Loucy (cell line): ENCODE data around the gene SIRT7.

ENCODE experiments used
- H2AFZ ChIP-seq: fragments of 200-600 bp; sonication (generic); 2 replicates; pipeline ENCODE4 v1.6.0; 2016; ENCODE audit warnings: antibody characterized with exemption, mild to moderate bottlenecking, low read length, moderate library complexity
- H3F3A ChIP-seq: fragments of 200-600 bp; 2 replicates; pipeline ENCODE4 v1.6.0; 2016; ENCODE audit warnings: antibody characterized with exemption, low read depth, mild to moderate bottlenecking
- H3K27me3 ChIP-seq: fragments of 200-600 bp; sonication (generic); 2 replicates; pipeline ENCODE4 v1.6.1; 2014; ENCODE audit warnings: low read length, mild to moderate bottlenecking; ENCODE audit not compliant: insufficient read depth, poor library complexity, severe bottlenecking
- H3K36me3 ChIP-seq: fragments of 200-600 bp; sonication (generic); 2 replicates; pipeline ENCODE4 v1.6.1; 2016; ENCODE audit warnings: low read length; ENCODE audit not compliant: insufficient read depth
- H3K4me1 ChIP-seq: fragments of 200-600 bp; sonication (generic); 2 replicates; pipeline ENCODE4 v1.5.1; 2014; ENCODE audit warnings: low read length, mild to moderate bottlenecking; ENCODE audit not compliant: insufficient read depth, poor library complexity, severe bottlenecking
- H3K4me2 ChIP-seq: fragments of 200-600 bp; sonication (generic); 2 replicates; pipeline ENCODE4 v1.6.0; 2014; ENCODE audit warnings: antibody characterized with exemption, low read length, low read depth, mild to moderate bottlenecking; ENCODE audit not compliant: poor library complexity, severe bottlenecking
- H3K4me3 ChIP-seq: fragments of 200-600 bp; sonication (generic); 2 replicates; pipeline ENCODE4 v1.5.1; 2014; ENCODE audit warnings: low read length, mild to moderate bottlenecking, mixed read lengths; ENCODE audit not compliant: poor library complexity, severe bottlenecking
- H3K79me2 ChIP-seq: fragments of 200-600 bp; sonication (generic); 2 replicates; pipeline ENCODE4 v1.6.1; 2014; ENCODE audit warnings: low read length; ENCODE audit not compliant: insufficient read depth
- H3K9ac ChIP-seq: fragments of 200-600 bp; sonication (generic); 2 replicates; pipeline ENCODE4 v1.6.0; 2014; ENCODE audit warnings: mild to moderate bottlenecking, low read depth, low read length, moderate library complexity; ENCODE audit not compliant: poor library complexity, severe bottlenecking
- H3K9me2 ChIP-seq: fragments of 200-600 bp; sonication (generic); replicated peaks from 2 replicates; pipeline ENCODE4 v1.6.1; 2016; ENCODE audit warnings: low read depth, low read length, mixed read lengths
- H3K9me3 ChIP-seq: fragments of 200-600 bp; sonication (generic); 2 replicates; pipeline ENCODE4 v1.6.1; 2014; ENCODE audit warnings: mild to moderate bottlenecking, antibody characterized with exemption, low read length, low read depth; ENCODE audit not compliant: insufficient read depth
- H4K20me1 ChIP-seq: fragments of 200-600 bp; sonication (generic); 2 replicates; pipeline ENCODE4 v1.6.0; 2014; ENCODE audit warnings: antibody characterized with exemption, low read length, mild to moderate bottlenecking; ENCODE audit not compliant: insufficient read depth, poor library complexity, severe bottlenecking
- CTCF ChIP-seq: fragments of 200-600 bp; sonication (generic); conservative IDR thresholded peaks from 2 replicates; pipeline ENCODE4 v1.5.1; 2014; ENCODE audit warnings: mild to moderate bottlenecking, antibody characterized with exemption, low read length
- EZH2phosphoT487 ChIP-seq: fragments of 200-600 bp; IDR thresholded peaks from 2 replicates; pipeline ENCODE4 v1.6.1; 2018; ENCODE audit warnings: antibody characterized with exemption, mild to moderate bottlenecking, moderate library complexity, borderline replicate concordance

The SIRT7 gene

GRCh38 chr17:81890447-81891302 is 27.3 kb downstream of the SIRT7 start:
- peak overlapping the region; percentile 100 for H3K9ac ChIP-seq
- TF ChIP-seq CTCF (no peak), EZH2phosphoT487 (no peak)
- no peaks in the 10 kb centered on the region for H3K9me3 ChIP-seq
- no peaks in the 10 kb centered on the region for H3K9me2 ChIP-seq
- peak overlapping the region; percentile 100 for H3K4me3 ChIP-seq
- peaks cover 85% of the 10 kb centered on the region for H3K79me2 ChIP-seq
- peaks cover 6% of the 10 kb centered on the region for H3F3A ChIP-seq
- peaks cover 25% of the 10 kb centered on the region for H3K4me1 ChIP-seq
- peaks cover 41% of the 10 kb centered on the region for H3K36me3 ChIP-seq
- peaks cover 50% of the 10 kb centered on the region for H4K20me1 ChIP-seq
- no peak overlapping the region for H2AFZ ChIP-seq
- H3K4me2 ChIP-seq: peak overlapping the region; percentile 92
- H3K27me3 ChIP-seq: peaks cover 8% of the 10 kb centered on the region

GRCh38 chr17:81889602-81890001 is 28.4 kb downstream of the SIRT7 start:
- Histone ChIP-seq H3K79me2 (peaks cover 90% of the 10 kb centered on the region), H2AFZ (no peak overlapping the region), H3K4me3 (peak overlapping the region; percentile 100), H3K27me3 (peaks cover 8% of the 10 kb centered on the region), H3K36me3 (peaks cover 52% of the 10 kb centered on the region), H3K9me2 (no peaks in the 10 kb centered on the region), H3F3A (peaks cover 6% of the 10 kb centered on the region), H4K20me1 (peaks cover 59% of the 10 kb centered on the region), H3K4me2 (peak overlapping the region; percentile 92), H3K4me1 (peaks cover 25% of the 10 kb centered on the region), H3K9ac (peak overlapping the region; percentile 100), H3K9me3 (no peaks in the 10 kb centered on the region)
- no peak for TF ChIP-seq CTCF

- no peak overlapping the region for H2AFZ ChIP-seq
- peak overlapping the region; percentile 100 for H3K9ac ChIP-seq
- H3K36me3 ChIP-seq: peaks cover 56% of the 10 kb centered on the region
- H3K27me3 ChIP-seq: peaks cover 8% of the 10 kb centered on the region
- H4K20me1 ChIP-seq: peaks cover 59% of the 10 kb centered on the region
- H3K4me3 ChIP-seq: peak overlapping the region; percentile 100
- no peak for TF ChIP-seq CTCF
- H3K9me2 ChIP-seq: no peaks in the 10 kb centered on the region
- peaks cover 25% of the 10 kb centered on the region for H3K4me1 ChIP-seq
- peak overlapping the region; percentile 92 for H3K4me2 ChIP-seq
- peaks cover 6% of the 10 kb centered on the region for H3F3A ChIP-seq
- H3K79me2 ChIP-seq: peaks cover 91% of the 10 kb centered on the region
- no peaks in the 10 kb centered on the region for H3K9me3 ChIP-seq
Observed at GRCh38 chr17:81888988-81889595, 28.9 kb downstream of the SIRT7 start.
